ENCODE measurements around the gene MBOAT2.

MBOAT2 gene

DNA sequence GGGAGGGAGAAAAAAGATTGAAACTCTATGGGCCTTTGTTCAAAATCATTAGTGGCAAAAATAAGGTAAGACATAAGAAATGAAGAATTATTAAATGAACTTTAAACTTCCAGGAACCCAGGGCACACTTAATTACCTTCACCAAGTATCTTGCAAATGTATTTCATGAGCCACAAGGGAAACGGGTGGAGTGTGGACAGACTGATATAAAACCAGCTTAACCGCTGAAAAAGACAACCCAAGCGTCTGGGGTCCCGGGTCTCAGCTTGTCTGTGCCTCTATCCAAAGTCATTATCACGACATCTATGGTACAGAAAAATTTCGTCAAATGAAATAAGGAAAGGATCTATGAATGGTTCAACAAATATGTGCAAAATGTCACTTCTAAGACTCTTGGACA lies 13.9 kb upstream of the MBOAT2 start:
- no peak for DNase-seq

DNA sequence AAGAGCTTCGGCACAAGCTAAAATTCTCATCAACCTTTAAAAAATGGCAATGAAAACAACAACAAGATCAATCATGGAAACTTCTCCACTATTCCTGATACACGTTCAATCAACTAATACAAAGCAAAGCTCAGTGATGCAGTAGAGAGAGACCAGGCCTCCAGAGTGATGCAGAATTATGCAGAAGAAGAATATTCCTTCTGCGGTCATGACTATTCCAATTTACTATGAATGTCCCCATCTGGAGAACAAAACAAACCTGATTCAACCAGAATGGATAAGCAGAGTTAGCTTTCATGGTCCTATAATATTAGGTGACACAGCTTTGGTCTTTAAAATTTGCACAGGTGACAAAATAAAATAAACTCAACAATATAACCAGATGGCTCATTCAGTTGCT lies 12.5 kb upstream of the MBOAT2 start:
- no peak for DNase-seq

GRCh38 chr2:9013403-9013802 lies 9.9 kb upstream of the MBOAT2 start:
- no peak for DNase-seq

DNA sequence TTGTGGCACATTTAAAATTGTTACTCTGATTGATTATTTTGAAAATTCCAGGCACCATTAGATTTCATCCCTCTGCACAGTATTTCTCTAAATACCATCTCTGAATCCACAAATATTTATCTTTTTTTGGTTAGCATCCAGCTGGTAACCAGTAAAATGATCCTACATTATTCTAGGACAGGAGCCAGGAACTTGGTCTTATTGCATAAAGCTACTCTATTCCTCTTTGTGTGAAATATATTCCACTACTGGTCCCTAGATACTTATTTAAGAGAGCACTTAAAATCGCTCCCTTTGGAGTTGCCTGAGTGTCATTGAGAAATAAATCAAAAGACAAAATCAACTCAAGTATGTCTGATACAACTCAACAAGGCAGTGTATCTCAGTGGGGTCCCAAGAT lies 7.4 kb upstream of the MBOAT2 start:
- peak in 2 of 3 experiments; percentile 60 to 98 for DNase-seq

DNA sequence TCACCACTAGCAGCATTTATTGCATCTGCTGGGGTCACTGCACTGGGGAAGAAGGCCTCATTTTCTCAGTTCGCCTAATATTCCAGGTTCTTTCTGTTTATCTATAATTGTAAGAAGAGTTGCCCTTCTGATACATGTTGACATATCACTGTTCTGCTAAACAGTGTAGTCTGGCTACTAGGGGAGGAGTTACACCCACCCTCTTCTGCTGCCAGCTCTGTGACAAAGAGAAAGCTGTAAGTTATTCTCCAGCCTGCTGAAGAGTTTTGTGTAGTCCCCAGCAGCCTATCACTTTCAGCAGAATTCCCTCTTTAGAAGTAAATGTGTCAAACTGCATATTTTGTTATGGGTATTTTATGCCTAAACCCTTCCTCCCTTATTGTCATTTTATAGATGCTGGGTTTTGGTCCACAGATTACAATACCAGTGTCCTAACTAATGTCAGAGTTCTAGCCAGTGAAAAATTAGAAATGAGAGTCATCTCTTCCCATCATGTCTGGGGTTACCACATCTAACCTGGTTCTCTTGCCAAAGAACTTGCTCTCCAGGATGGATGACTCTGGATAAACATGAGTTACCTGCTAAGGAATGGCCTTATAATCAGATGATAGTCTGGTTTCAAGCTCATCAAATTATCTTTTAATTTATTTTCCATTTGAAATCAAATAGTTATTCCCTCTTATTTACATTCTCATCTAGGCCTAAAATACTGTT lies 5.6 kb upstream of the MBOAT2 start:
- peak in 1 of 3 experiments; percentile 23 for DNase-seq

DNA sequence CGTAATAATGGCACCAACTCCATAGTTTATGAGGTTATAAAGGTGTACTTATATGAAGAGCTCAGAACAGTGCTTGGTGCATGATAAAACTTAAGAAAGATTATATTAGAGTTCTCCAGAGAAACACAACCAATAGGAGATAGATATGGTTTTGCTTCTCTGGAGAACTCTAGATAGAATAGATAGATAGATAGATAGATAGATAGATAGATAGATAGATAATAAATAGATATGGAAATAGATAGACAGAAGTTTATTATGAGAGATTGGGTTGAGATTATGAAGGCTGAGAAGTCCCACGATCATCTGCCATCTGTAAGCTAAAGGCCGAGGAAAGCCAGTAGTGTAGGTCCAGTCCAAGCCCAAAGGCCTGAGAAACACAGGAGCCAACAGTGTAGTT lies 2.9 kb upstream of the MBOAT2 start:
- DNase-seq: no peak

GRCh38 chr2:9004338-9005204 lies 1.1 kb upstream of the MBOAT2 start:
- DNase-seq: peak in 1 of 3 experiments; percentile 46

GRCh38 chr2:9003366-9003615 lies 193 bp downstream of the MBOAT2 start:
- DNase-seq: no peak

- peak; percentile 69 to 76 (median 71) for DNase-seq
Observed at GRCh38 chr2:9002637-9003365, 683 bp downstream of the MBOAT2 start.

DNA sequence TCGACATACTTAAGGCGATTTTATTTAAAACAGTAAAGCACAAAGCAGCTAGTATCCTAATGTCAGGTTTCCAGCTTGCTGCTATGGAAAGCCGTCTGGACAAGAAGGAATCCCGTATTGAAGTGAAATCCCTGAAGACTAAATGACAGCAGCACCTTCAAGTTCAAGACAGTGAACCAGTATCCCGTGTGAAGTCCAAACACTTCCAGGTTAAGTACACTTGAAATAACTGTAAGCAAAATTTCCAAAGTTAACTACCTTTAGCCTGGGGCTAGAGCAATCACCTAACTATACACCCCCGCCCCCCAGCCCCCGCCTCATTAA lies 1.2 kb downstream of the MBOAT2 start:
- peak in 1 of 3 experiments; percentile 65 for DNase-seq

GRCh38 chr2:9001778-9002177 lies 1.7 kb downstream of the MBOAT2 start:
- no peak for DNase-seq

DNA sequence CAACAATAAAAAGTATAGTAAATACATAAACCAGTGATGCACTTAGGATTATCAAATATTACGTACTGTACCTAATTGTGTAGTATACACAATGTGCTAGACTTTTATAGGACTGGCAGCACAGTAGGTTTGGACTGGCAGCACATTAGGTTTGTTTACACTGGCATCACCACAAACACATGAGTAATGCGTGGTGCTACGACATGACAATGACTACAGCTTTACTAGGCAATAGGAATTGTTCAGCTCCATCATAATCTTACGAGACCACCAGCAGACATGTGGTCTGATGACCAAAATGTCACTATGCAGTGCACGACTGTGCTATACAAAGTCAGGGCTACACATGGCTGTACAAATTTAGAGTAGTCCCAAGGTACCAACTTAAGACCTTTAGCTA lies 2.3 kb downstream of the MBOAT2 start:
- DNase-seq: peak in 2 of 3 experiments; percentile 32 to 72

GRCh38 chr2:9000442-9000841 lies 3.0 kb downstream of the MBOAT2 start:
- no peak for DNase-seq

DNA sequence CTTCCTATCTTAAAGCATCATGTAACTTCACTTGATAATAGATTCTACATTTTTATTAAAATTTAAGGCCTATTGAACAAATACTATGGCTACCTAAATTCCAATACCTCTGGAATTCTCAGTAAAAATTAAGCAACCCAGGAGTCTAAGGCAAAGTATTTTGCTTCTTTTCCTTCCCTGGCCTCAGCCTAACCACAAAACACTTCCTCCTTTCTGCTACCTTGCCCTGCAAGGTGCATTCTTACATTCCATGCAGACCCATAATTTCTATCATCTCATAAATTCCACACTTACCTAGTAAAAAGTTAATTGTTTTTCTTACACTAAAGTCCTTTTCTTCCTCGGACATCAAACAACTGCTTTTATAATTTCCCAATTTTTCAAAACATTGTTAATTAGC lies 3.7 kb downstream of the MBOAT2 start:
- DNase-seq: no peak

DNA sequence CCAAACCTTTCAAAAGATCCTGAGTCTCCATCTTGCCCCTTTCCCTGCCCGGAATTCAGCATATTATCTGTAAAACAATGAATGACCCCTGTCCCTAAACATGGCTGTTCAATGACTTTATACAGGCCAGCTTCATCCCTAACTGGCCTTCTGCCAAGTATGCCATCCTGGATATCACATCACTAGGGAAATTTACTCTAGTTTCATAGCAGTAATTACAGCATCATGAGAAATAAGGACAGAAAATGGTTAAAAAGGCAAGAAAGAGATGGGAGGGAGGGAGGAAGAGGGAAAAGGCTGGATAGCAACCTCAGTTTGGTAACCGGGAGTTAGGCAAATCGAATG lies 4.4 kb downstream of the MBOAT2 start:
- peak in 1 of 3 experiments; percentile 37 for DNase-seq

GRCh38 chr2:8998418-8999101 lies 4.9 kb downstream of the MBOAT2 start:
- DNase-seq: no peak

DNA sequence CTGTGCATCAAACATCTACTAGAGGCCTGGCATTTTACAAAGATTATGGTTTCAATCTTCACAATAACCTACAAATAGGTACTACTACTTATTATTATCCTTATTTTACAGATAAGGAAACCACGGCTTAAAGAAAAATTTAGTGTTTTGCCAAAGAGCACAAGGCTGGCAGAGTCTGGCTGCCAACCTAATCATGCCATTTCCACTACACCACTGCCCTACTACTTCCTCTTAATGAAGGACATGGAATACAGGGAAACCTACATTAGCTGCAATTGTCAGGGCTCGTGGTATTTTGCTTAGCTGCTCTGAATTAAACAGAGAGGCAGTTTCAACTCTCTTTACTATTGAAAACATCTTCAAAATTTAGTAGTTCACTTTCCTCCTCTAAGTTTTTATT lies 5.9 kb downstream of the MBOAT2 start:
- DNase-seq: no peak

DNA sequence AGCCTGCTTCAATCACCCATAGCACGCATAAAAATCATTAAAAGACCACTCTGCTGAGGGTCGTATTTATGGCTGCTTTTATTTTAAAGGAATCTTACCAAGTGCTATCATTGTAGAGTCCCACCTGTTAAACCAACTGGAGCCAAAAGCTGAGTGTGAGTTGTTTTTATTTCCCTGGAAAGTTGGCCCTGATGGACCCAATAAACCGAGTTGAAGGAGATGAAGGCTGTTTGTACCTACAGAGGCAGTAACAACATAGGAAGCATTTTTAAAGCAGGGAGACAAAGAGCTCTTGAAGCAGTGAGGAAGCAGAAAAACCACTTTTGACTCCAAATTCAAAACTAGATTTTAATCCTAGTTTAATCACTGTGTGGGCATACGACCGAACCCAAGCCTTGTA lies 6.4 kb downstream of the MBOAT2 start:
- DNase-seq: no peak

GRCh38 chr2:8996006-8996405 lies 7.5 kb downstream of the MBOAT2 start:
- DNase-seq: no peak

GRCh38 chr2:8994386-8994785 lies 9.1 kb downstream of the MBOAT2 start:
- no peak for DNase-seq

GRCh38 chr2:8993902-8994278 lies 9.6 kb downstream of the MBOAT2 start:
- DNase-seq: no peak

GRCh38 chr2:8993196-8993901 lies 10.1 kb downstream of the MBOAT2 start:
- peak in 1 of 3 experiments; percentile 20 for DNase-seq

GRCh38 chr2:8992643-8993042 lies 10.8 kb downstream of the MBOAT2 start:
- DNase-seq: no peak

All from NCI-H1417 (cell line).